ENCODE data around the gene SLC35A1. TPM values are rescaled to one million over a fixed set of nuclear protein-coding genes. Genes with fewer than 3 reads are reported as not detected.

The SLC35A1 gene
- total RNA-seq, 2 experiments from 2014 or later, result 3.8 to 4.9 TPM

GRCh38 chr6:87498048-87498447 lies 25.3 kb downstream of the SLC35A1 start:
- CTCF ChIA-PET, result no interaction called here
- peaks cover 39% of the 10 kb centered on the region for H3K36me3 Mint-ChIP-seq (ENCODE audit: low read depth)
- Histone ChIP-seq H3K4me1 (ENCODE audit: insufficient read depth, low read length) (no peaks in the 10 kb centered on the region), H3K9me3 (ENCODE audit: control insufficient read depth in 1 of 2, insufficient read depth in 1 of 2, low read length in 2 of 2) (no peaks in the 10 kb centered on the region), H3K4me3 (ENCODE audit: low read length) (no peak overlapping the region), H3K27ac (ENCODE audit: low read depth in 1 of 2, low read length in 2 of 2) (no peak overlapping the region), H3K27me3 (ENCODE audit: control insufficient read depth in 1 of 2, insufficient read depth in 2 of 2, low read length in 2 of 2) (no peaks in the 10 kb centered on the region), H3K36me3 (ENCODE audit: insufficient read depth, low read length) (peaks cover 22% of the 10 kb centered on the region)
- TF ChIP-seq, protein P1, sequence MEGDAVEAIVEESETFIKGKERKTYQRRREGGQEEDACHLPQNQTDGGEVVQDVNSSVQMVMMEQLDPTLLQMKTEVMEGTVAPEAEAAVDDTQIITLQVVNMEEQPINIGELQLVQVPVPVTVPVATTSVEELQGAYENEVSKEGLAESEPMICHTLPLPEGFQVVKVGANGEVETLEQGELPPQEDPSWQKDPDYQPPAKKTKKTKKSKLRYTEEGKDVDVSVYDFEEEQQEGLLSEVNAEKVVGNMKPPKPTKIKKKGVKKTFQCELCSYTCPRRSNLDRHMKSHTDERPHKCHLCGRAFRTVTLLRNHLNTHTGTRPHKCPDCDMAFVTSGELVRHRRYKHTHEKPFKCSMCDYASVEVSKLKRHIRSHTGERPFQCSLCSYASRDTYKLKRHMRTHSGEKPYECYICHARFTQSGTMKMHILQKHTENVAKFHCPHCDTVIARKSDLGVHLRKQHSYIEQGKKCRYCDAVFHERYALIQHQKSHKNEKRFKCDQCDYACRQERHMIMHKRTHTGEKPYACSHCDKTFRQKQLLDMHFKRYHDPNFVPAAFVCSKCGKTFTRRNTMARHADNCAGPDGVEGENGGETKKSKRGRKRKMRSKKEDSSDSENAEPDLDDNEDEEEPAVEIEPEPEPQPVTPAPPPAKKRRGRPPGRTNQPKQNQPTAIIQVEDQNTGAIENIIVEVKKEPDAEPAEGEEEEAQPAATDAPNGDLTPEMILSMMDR (IDR thresholded peaks at IDR 0.05), result no peak
- no peaks in the 10 kb centered on the region for H3K27me3 Mint-ChIP-seq
- no peak overlapping the region for H3K4me3 Mint-ChIP-seq
- intact Hi-C loops (cut with DNase I, micrococcal nuclease), result no loop called here
- H3K9me3 Mint-ChIP-seq, result no peaks in the 10 kb centered on the region
- no peaks in the 10 kb centered on the region for H3K4me1 Mint-ChIP-seq (ENCODE audit: low read depth)
- DNase-seq (no peak), ATAC-seq (ENCODE audit: poor library complexity) (no peak)
- POLR2A ChIA-PET, result no interaction called here
- H3K27ac Mint-ChIP-seq, result no peak overlapping the region

- H3K9me3 Mint-ChIP-seq, result no peaks in the 10 kb centered on the region
- H3K36me3 ChIP-seq (ENCODE audit: insufficient read depth, low read length), result peaks cover 27% of the 10 kb centered on the region
- TF ChIP-seq, protein P1 (IDR thresholded peaks at IDR 0.05), result no peak
- H3K36me3 Mint-ChIP-seq (ENCODE audit: low read depth), result peaks cover 63% of the 10 kb centered on the region
- H3K9me3 ChIP-seq (ENCODE audit: control insufficient read depth in 1 of 2, insufficient read depth in 1 of 2, low read length in 2 of 2), result no peaks in the 10 kb centered on the region
- no peaks in the 10 kb centered on the region for H3K27me3 Mint-ChIP-seq
- ChIA-PET CTCF (no interaction called here), POLR2A (no interaction called here)
- H3K4me1 ChIP-seq (ENCODE audit: insufficient read depth, low read length), result no peaks in the 10 kb centered on the region
- H3K4me1 Mint-ChIP-seq (ENCODE audit: low read depth), result no peaks in the 10 kb centered on the region
- intact Hi-C loops (cut with DNase I, micrococcal nuclease), result no loop called here
- H3K27ac Mint-ChIP-seq, result no peak overlapping the region
- H3K27ac ChIP-seq (ENCODE audit: low read depth in 1 of 2, low read length in 2 of 2), result no peak overlapping the region
- ATAC-seq (ENCODE audit: poor library complexity) (no peak), DNase-seq (no peak)
- H3K4me3 ChIP-seq (ENCODE audit: low read length), result no peak overlapping the region
- no peak overlapping the region for H3K4me3 Mint-ChIP-seq
- no peaks in the 10 kb centered on the region for H3K27me3 ChIP-seq (ENCODE audit: control insufficient read depth in 1 of 2, insufficient read depth in 2 of 2, low read length in 2 of 2)
These were observed 29.2 kb downstream of the SLC35A1 start for GRCh38 chr6:87501809-87502572.

GRCh38 chr6:87504441-87504840 lies 31.7 kb downstream of the SLC35A1 start:
- no peaks in the 10 kb centered on the region for H3K9me3 ChIP-seq (ENCODE audit: control insufficient read depth in 1 of 2, insufficient read depth in 1 of 2, low read length in 2 of 2)
- TF ChIP-seq, protein P1 (IDR thresholded peaks at IDR 0.05), result no peak
- Mint-ChIP-seq H3K9me3 (no peaks in the 10 kb centered on the region), H3K27me3 (no peaks in the 10 kb centered on the region), H3K4me1 (ENCODE audit: low read depth) (peaks cover 5% of the 10 kb centered on the region), H3K27ac (peak overlapping the region; percentile 45), H3K4me3 (no peak overlapping the region), H3K36me3 (ENCODE audit: low read depth) (peaks cover 81% of the 10 kb centered on the region)
- H3K4me3 ChIP-seq (ENCODE audit: low read length), result no peak overlapping the region
- CTCF ChIA-PET, result interaction anchor here (1.7 kb wide), 1 partner anchor 10 kb away, joined by 5 read pairs; no protein-coding TSS in a partner anchor
- no peaks in the 10 kb centered on the region for H3K4me1 ChIP-seq (ENCODE audit: insufficient read depth, low read length)
- intact Hi-C loops (cut with DNase I, micrococcal nuclease), result no loop called here
- no peak overlapping the region for H3K27ac ChIP-seq (ENCODE audit: low read depth in 1 of 2, low read length in 2 of 2)
- POLR2A ChIA-PET, result interaction anchor here (0.6 kb wide), 1 partner anchor 181 kb away, joined by 3 read pairs; no protein-coding TSS in a partner anchor
- no peak for ATAC-seq (ENCODE audit: poor library complexity)
- no peak for DNase-seq
- H3K27me3 ChIP-seq (ENCODE audit: control insufficient read depth in 1 of 2, insufficient read depth in 2 of 2, low read length in 2 of 2), result no peaks in the 10 kb centered on the region
- peaks cover 37% of the 10 kb centered on the region for H3K36me3 ChIP-seq (ENCODE audit: insufficient read depth, low read length)
